Activated CD4-positive, alpha-beta T cell treated with anti-CD3 and anti-CD28 coated beads, Interleukin-2, amount 50 U/mL, for 48 hours (primary cell): ENCODE measurements around the gene CTU2.
A peak's percentile ranks its signal among the peaks of the same experiment; 100 is the strongest.

ENCODE experiments used
- DNase-seq, 2 experiments: peaks; one replicate each; pipeline ENCODE4 v3.0.0-alpha.2; 2020

Gene CTU2

GRCh38 chr16:88732172-88732960, 26.1 kb downstream of the CTU2 start:
- no peak for DNase-seq

- DNase-seq, result no peak
Measured at GRCh38 chr16:88732961-88733294, 26.6 kb downstream of the CTU2 start.

- DNase-seq, result no peak
Measured at GRCh38 chr16:88733630-88734360, 27.5 kb downstream of the CTU2 start.

DNA sequence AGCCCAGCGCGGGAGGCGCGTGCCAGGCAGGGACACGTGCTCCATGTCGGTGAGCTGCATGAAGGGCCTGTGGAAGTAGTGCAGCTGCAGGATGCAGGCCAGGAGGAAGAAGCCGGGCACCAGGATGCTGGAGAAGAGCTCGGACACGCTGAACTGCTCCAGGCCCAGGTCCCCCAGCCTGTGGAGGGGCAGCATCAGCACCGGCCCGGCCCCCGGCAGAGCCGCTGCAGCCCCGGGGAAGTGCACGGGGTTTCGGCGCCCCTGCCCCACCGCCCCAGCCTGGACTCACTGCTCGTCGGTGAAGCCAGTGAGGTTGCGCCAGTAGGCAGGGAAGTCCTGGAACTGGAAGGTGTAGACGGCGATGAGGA, 28.0 kb downstream of the CTU2 start:
- no peak for DNase-seq

DNA sequence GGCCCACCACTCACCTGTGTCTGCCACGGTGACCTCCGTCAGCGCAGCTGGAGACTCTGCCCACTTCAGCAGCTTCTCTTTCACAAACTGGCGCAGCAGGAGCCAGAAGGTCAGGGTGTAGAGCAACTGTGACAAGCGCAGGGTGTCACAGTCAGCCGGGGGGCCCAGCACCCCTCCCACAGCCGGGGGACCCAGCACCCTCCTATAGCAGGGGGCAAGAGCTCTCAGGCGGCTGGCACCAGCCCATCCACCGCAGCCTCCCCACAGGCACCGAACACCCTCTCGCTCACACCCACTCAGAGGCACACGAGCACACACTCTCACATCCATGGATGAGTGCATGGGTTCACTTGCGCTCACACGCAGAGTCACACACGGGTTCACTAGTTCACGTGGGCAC, 28.8 kb downstream of the CTU2 start:
- DNase-seq, result no peak

- no peak for DNase-seq
Measured at GRCh38 chr16:88735616-88736015, 29.3 kb downstream of the CTU2 start.

DNA sequence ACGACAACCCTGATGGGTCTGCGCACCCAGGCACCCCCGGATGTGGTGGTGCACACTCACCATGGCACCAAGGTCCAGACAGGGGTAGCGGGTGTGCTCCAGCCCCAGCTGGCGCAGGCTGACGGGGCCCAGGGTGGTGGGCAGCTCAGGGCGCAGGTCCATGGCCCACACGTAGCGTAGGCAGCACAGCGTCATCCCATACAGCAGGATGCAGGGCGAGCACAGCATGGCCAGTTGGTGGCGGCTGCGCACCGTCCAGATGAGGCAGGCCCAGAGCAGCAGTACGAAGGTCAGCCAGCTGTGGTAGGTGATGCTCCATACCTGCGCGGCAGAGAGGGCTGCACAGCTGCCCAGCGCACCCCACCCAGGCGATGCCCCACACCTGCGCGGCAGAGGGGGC, 29.8 kb downstream of the CTU2 start:
- no peak for DNase-seq

DNA sequence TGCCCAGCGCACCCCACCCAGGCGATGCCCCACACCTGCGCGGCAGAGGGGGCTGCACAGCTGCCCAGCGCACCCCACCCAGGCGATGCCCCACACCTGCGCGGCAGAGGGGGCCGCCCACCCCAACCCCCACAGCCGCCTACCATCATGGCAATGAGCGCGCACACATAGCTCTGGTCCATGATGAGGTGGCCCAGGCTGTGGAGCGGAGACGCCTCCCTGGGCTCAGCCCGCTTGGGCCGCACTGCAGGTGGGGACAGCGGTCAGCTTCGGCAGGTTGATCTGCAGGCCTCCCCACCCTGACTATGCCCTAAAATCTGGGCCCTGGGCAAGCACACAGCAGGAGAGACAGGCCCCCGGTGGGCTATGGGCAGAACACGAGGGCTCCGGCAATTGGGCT, 30.2 kb downstream of the CTU2 start:
- no peak for DNase-seq

GRCh38 chr16:88737298-88738150, 31.2 kb downstream of the CTU2 start:
- DNase-seq, result peak; percentile 63 to 65

GRCh38 chr16:88738151-88739084, 32.1 kb downstream of the CTU2 start:
- DNase-seq, result no peak

DNA sequence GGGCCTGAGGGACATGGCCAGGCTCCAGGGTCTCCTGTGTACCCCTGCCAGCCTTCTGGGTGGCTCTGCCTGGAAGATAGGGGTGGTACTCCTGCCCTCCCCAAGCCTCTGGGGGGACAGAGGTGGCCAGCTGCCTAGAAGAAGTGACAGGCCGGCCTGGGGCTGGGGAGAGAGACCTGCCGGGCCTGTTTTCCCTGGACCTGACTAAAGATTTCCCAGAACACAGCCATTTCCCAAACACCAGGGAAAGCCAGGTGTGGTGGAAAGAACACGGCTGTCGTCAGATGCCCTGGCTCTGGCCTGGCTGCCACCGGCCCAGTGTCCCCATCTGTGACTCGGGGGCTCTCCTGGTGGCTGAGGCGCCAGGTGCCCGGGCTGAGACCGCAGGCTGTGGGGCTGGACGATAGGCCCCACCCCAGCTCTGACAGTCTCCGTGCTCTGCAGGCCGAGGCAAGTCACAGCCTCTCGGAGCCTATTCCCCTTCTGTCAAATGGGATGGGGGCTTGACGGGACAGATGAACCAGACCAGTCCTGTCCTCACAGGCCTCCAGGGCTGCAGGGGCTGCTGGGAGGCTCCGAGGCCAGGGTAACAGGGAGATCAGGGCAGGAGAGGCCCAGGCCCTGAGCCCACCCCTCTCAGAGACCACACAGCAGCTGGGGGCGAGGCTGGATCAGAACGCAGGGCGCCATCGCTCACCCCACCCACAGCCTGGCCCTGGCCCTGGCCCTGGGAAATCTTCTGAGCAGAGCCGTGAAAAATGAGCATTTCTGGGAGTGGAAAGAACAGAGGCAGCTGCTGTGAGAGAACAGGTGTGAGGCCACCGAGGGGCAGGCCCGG, 33.1 kb downstream of the CTU2 start:
- no peak for DNase-seq

GRCh38 chr16:88739977-88740726, 33.8 kb downstream of the CTU2 start:
- DNase-seq, result no peak

GRCh38 chr16:88740727-88741055, 34.4 kb downstream of the CTU2 start:
- DNase-seq, result no peak

DNA sequence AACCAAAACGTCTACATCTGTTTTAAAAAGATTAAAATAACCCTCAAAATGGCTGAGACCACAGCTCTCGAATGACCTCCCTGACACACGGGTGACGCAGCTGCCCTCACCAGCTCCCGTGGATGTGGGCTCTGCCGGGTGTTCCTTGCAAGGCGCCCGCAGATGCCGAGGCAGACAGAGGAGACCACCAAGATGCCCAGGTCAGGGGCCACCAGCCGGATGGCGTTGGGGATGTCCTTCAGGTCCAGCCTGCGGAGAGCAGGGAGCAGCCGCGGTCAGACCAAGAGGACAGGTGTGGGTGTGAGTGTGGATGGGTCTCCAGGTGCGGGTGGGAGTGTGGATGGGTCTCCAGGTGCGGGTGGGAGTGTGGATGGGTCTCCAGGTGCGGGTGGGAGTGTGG, 35.1 kb downstream of the CTU2 start:
- DNase-seq, result no peak

- no peak for DNase-seq
Measured at GRCh38 chr16:88742896-88743605, 36.7 kb downstream of the CTU2 start.

GRCh38 chr16:88743693-88744576, 37.6 kb downstream of the CTU2 start:
- DNase-seq, result peak; percentile 82 to 85

DNA sequence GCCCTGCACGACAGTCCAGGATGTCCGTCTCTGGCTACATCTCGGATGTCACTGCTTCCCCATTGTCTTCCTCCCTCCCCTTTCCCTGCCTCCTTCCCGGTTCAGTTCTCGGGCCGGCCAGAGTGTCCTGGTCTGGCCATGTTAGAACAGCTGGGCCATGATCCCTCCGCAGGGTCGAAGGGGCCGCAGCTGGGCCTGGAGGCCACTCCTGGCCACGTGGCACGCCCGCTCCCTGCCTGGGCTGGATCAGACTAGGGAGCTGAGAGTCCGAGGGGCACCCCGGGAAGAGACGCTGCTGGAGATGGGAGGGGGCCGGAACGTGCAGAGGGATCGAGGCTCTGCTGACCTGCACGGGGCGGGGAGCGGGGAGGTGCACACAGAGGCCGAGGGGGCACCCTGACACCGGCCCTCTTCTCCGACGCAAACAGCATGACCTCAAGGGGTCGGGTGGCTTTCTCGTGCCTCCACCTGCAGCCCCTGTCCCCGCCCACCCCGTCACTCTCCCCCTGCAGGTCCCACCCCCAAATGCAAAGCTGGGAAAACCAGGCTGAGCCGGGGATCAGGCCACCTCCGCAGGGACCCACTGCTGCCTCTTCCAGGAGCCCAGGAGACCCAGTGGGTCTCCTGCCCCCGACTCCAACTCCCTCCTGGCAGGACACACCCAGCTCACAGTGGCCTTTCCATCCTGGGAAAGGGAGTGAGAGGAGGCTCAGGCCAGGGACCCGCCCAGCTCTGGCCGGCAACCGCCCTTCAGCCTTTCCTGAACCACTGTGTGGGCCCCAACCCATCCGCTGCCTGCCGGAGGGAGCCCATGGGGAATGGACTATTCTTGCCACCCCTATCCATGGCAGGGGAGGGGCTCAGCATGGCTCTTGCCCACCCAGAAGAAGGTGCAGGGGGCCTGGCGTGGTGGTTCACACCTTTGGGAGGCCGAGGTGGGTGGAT, 38.5 kb downstream of the CTU2 start:
- no peak for DNase-seq

GRCh38 chr16:88746506-88746905, 40.2 kb downstream of the CTU2 start:
- DNase-seq, result no peak
